Central memory CD8-positive, alpha-beta T cell (primary cell): Measurements from ENCODE around the gene HMHB1.

ENCODE experiments used
- ATAC-seq: fragments of 150-1000 bp; cut with Tn5 transposase; replicated peaks from 2 replicates; pipeline ENCODE4 v1.10.0; 2022; ENCODE audit warnings: mild to moderate bottlenecking, moderate FRiP score, moderate number of reproducible peaks; ENCODE audit not compliant: poor library complexity, severe bottlenecking; ENCODE audit errors: extremely low read depth
- DNase-seq, 2 donors: peaks; one replicate each; pipeline ENCODE4 v3.0.0; 2021; ENCODE audit warnings: low spot score in 2 of 2
- H3K27ac Mint-ChIP-seq: one replicate; pipeline ENCODE4 v1.8.0; 2022; ENCODE audit warnings: low read depth, mild to moderate bottlenecking, moderate library complexity, mixed read lengths
- H3K27me3 Mint-ChIP-seq: one replicate; pipeline ENCODE4 v1.8.0; 2022; ENCODE audit warnings: mixed read lengths
- H3K36me3 Mint-ChIP-seq: one replicate; pipeline ENCODE4 v1.8.0; 2022; ENCODE audit warnings: mild to moderate bottlenecking, moderate library complexity, mixed read lengths; ENCODE audit not compliant: insufficient read depth
- H3K4me1 Mint-ChIP-seq: one replicate; pipeline ENCODE4 v1.8.0; 2022; ENCODE audit warnings: mixed read lengths
- H3K4me3 Mint-ChIP-seq: one replicate; pipeline ENCODE4 v1.8.0; 2022; ENCODE audit warnings: mild to moderate bottlenecking, moderate library complexity, mixed read lengths
- H3K9me3 Mint-ChIP-seq: one replicate; pipeline ENCODE4 v1.8.0; 2022; ENCODE audit warnings: mixed read lengths

The HMHB1 gene

GRCh38 chr5:143782588-143783386 lies 29.2 kb upstream of the HMHB1 start:
- Mint-ChIP-seq H3K36me3 (no peaks in the 10 kb centered on the region), H3K4me1 (no peaks in the 10 kb centered on the region), H3K9me3 (no peaks in the 10 kb centered on the region), H3K27me3 (no peaks in the 10 kb centered on the region), H3K4me3 (no peak overlapping the region), H3K27ac (no peak overlapping the region)
- no peak for ATAC-seq
- DNase-seq: no peak

GRCh38 chr5:143788401-143788800 lies 23.6 kb upstream of the HMHB1 start:
- H3K9me3 Mint-ChIP-seq: no peaks in the 10 kb centered on the region
- H3K4me3 Mint-ChIP-seq: no peak overlapping the region
- DNase-seq (no peak), ATAC-seq (no peak)
- no peak overlapping the region for H3K27ac Mint-ChIP-seq
- no peaks in the 10 kb centered on the region for H3K27me3 Mint-ChIP-seq
- H3K36me3 Mint-ChIP-seq: no peaks in the 10 kb centered on the region
- no peaks in the 10 kb centered on the region for H3K4me1 Mint-ChIP-seq

GRCh38 chr5:143790457-143791112 lies 21.4 kb upstream of the HMHB1 start:
- Mint-ChIP-seq H3K27me3 (no peaks in the 10 kb centered on the region), H3K9me3 (no peaks in the 10 kb centered on the region), H3K36me3 (no peaks in the 10 kb centered on the region), H3K27ac (no peak overlapping the region), H3K4me3 (no peak overlapping the region), H3K4me1 (no peaks in the 10 kb centered on the region)
- DNase-seq: no peak
- ATAC-seq: no peak

- DNase-seq: no peak
- H3K4me1 Mint-ChIP-seq: no peaks in the 10 kb centered on the region
- H3K27ac Mint-ChIP-seq: no peak overlapping the region
- H3K9me3 Mint-ChIP-seq: no peaks in the 10 kb centered on the region
- H3K27me3 Mint-ChIP-seq: no peaks in the 10 kb centered on the region
- H3K4me3 Mint-ChIP-seq: no peak overlapping the region
- no peaks in the 10 kb centered on the region for H3K36me3 Mint-ChIP-seq
- no peak for ATAC-seq
Measured at GRCh38 chr5:143791848-143792731, 19.9 kb upstream of the HMHB1 start.

GRCh38 chr5:143793249-143793648 lies 18.7 kb upstream of the HMHB1 start:
- Mint-ChIP-seq H3K9me3 (no peaks in the 10 kb centered on the region), H3K4me3 (no peak overlapping the region), H3K27ac (no peak overlapping the region), H3K36me3 (no peaks in the 10 kb centered on the region), H3K4me1 (no peaks in the 10 kb centered on the region), H3K27me3 (no peaks in the 10 kb centered on the region)
- DNase-seq: no peak
- ATAC-seq: no peak

- H3K27ac Mint-ChIP-seq: no peak overlapping the region
- H3K36me3 Mint-ChIP-seq: no peaks in the 10 kb centered on the region
- ATAC-seq: no peak
- no peaks in the 10 kb centered on the region for H3K4me1 Mint-ChIP-seq
- no peak for DNase-seq
- peaks cover 6% of the 10 kb centered on the region for H3K27me3 Mint-ChIP-seq
- no peaks in the 10 kb centered on the region for H3K9me3 Mint-ChIP-seq
- no peak overlapping the region for H3K4me3 Mint-ChIP-seq
Measured at GRCh38 chr5:143796125-143796524, 15.8 kb upstream of the HMHB1 start.

GRCh38 chr5:143796753-143797152 lies 15.2 kb upstream of the HMHB1 start:
- no peaks in the 10 kb centered on the region for H3K9me3 Mint-ChIP-seq
- H3K27me3 Mint-ChIP-seq: peaks cover 6% of the 10 kb centered on the region

GRCh38 chr5:143800715-143801114 lies 11.2 kb upstream of the HMHB1 start:
- no peak for ATAC-seq
- no peak overlapping the region for H3K4me3 Mint-ChIP-seq
- no peak for DNase-seq
- no peaks in the 10 kb centered on the region for H3K4me1 Mint-ChIP-seq
- no peaks in the 10 kb centered on the region for H3K9me3 Mint-ChIP-seq
- H3K27ac Mint-ChIP-seq: no peak overlapping the region
- peaks cover 6% of the 10 kb centered on the region for H3K27me3 Mint-ChIP-seq
- no peaks in the 10 kb centered on the region for H3K36me3 Mint-ChIP-seq

More at GRCh38 chr5:143796753-143797152, 15.2 kb upstream of the HMHB1 start:
- DNase-seq (no peak), ATAC-seq (no peak)
- Mint-ChIP-seq H3K27ac (no peak overlapping the region), H3K4me3 (no peak overlapping the region), H3K4me1 (no peaks in the 10 kb centered on the region), H3K36me3 (no peaks in the 10 kb centered on the region)

GRCh38 chr5:143801252-143801939 lies 10.6 kb upstream of the HMHB1 start:
- no peaks in the 10 kb centered on the region for H3K4me1 Mint-ChIP-seq
- DNase-seq (no peak), ATAC-seq (no peak)
- peaks cover 6% of the 10 kb centered on the region for H3K27me3 Mint-ChIP-seq
- H3K27ac Mint-ChIP-seq: no peak overlapping the region
- no peaks in the 10 kb centered on the region for H3K36me3 Mint-ChIP-seq
- H3K4me3 Mint-ChIP-seq: no peak overlapping the region
- H3K9me3 Mint-ChIP-seq: no peaks in the 10 kb centered on the region

GRCh38 chr5:143805861-143806260 lies 6.1 kb upstream of the HMHB1 start:
- DNase-seq: no peak
- no peaks in the 10 kb centered on the region for H3K9me3 Mint-ChIP-seq
- no peak for ATAC-seq
- H3K4me3 Mint-ChIP-seq: no peak overlapping the region
- H3K36me3 Mint-ChIP-seq: no peaks in the 10 kb centered on the region
- H3K27me3 Mint-ChIP-seq: peaks cover under 1% of the 10 kb centered on the region
- no peak overlapping the region for H3K27ac Mint-ChIP-seq
- no peaks in the 10 kb centered on the region for H3K4me1 Mint-ChIP-seq

GRCh38 chr5:143806579-143806978 lies 5.4 kb upstream of the HMHB1 start:
- ATAC-seq (no peak), DNase-seq (no peak)
- H3K9me3 Mint-ChIP-seq: no peaks in the 10 kb centered on the region
- H3K36me3 Mint-ChIP-seq: no peaks in the 10 kb centered on the region
- H3K27ac Mint-ChIP-seq: no peak overlapping the region
- H3K4me3 Mint-ChIP-seq: no peak overlapping the region
- peaks cover 1% of the 10 kb centered on the region for H3K4me1 Mint-ChIP-seq
- no peaks in the 10 kb centered on the region for H3K27me3 Mint-ChIP-seq

- ATAC-seq (no peak), DNase-seq (no peak)
- Mint-ChIP-seq H3K27ac (no peak overlapping the region), H3K36me3 (no peaks in the 10 kb centered on the region), H3K4me1 (peaks cover 9% of the 10 kb centered on the region), H3K9me3 (no peaks in the 10 kb centered on the region), H3K27me3 (no peaks in the 10 kb centered on the region), H3K4me3 (no peak overlapping the region)
Measured at GRCh38 chr5:143807401-143807800, 4.6 kb upstream of the HMHB1 start.
